K562 treated with DMSO at 1 percent for 12 hours (cell line): ENCODE results near the gene GABRR3. TPM values are rescaled to one million over a fixed set of nuclear protein-coding genes. Genes with fewer than 3 reads are reported as not detected.

Source experiments
- total RNA-seq: library from RNA; unstranded; fragments of 300-600 nt; gene quantifications from 2 replicates; pipeline ENCODE4 v1.2.3, GENCODE V29; 2022; ENCODE audit not compliant: insufficient read depth

GABRR3 gene
- not detected in 2 replicates for total RNA-seq

GRCh38 chr3:98035208-98035607, at the start of gene GABRR3:
Gene GABRR3 (minus strand): TSS chr3:98035315. CDS start chr3:98034987, 328 bp downstream.

GRCh38 chr3:97971679-97972567, 63.2 kb downstream of the GABRR3 start, which contains the start of gene RIOX2:
Gene RIOX2 (minus strand): TSS chr3:97972431. CDS start chr3:97967593, 4,838 bp downstream.

Other genes starting within 250 kb of the GABRR3 start
- gene CRYBG3, start 213.3 kb downstream of the GABRR3 start, total RNA-seq = 0.23 TPM in 1 of 2 replicates, not detected in the other
- gene RIOX2, start 62.9 kb downstream of the GABRR3 start, total RNA-seq = 2.4 and 7.5 TPM in 2 replicates
- not detected in 2 replicates for gene OR5AC2, start 51.9 kb upstream of the GABRR3 start, total RNA-seq
- not detected in 2 replicates for gene OR5H1, start 95.4 kb upstream of the GABRR3 start, total RNA-seq
- not detected in 2 replicates for gene OR5H14, start 112.2 kb upstream of the GABRR3 start, total RNA-seq
- gene OR5H15, start 131.4 kb upstream of the GABRR3 start, total RNA-seq = not detected in 2 replicates
- not detected in 2 replicates for gene OR5H6, start 228.9 kb upstream of the GABRR3 start, total RNA-seq
- gene OR5H2, start 247.2 kb upstream of the GABRR3 start, total RNA-seq = not detected in 2 replicates